Ovary (tissue), 3 donors: ENCODE measurements around the gene SLX4IP.

ENCODE experiments used
- CTCF ChIP-seq, 3 donors: fragments of 450-650 bp in 2 of 3; fragments of 200-600 bp in 1 of 3; IDR thresholded peaks; one replicate each; pipeline versions ENCODE4 v1.5.1 to v1.8.0; 2016 to 2022; ENCODE audit warnings: antibody characterized with exemption in 3 of 3, mild to moderate bottlenecking in 1 of 3
- POLR2A ChIP-seq: fragments of 450-650 bp; IDR thresholded peaks from one replicate; pipeline ENCODE4 v1.6.1; 2017; ENCODE audit warnings: antibody characterized with exemption, mild to moderate bottlenecking, moderate library complexity
- donor health status: DM: no; HTN: no; CAD: no.

- TF ChIP-seq CTCF (IDR thresholded peaks at IDR 0.05) (no peak), POLR2A (no peak)
Measured at GRCh38 chr20:10568032-10568431, 132.9 kb downstream of the SLX4IP start.
